WTC11 (cell line): ENCODE results near the gene ISL2. TPM values are rescaled to one million over a fixed set of nuclear protein-coding genes. Genes with fewer than 3 reads are reported as not detected.

Experiments used
- AR ChIP-seq: fragments of 250-450 bp; sonication (Bioruptor Pico); IDR thresholded peaks from 2 replicates; pipeline ENCODE4 v1.9.0; 2021; ENCODE audit warnings: mild to moderate bottlenecking
- ATF1 ChIP-seq: sonication (generic); formaldehyde crosslinking; IDR thresholded peaks from 2 replicates; pipeline ENCODE4 v1.8.1; 2023; ENCODE audit warnings: mild to moderate bottlenecking, moderate library complexity, missing genetic modification reagents
- CBFB ChIP-seq: sonication (generic); formaldehyde crosslinking; IDR thresholded peaks from 2 replicates; pipeline ENCODE4 v1.8.1; 2022; ENCODE audit warnings: mild to moderate bottlenecking, low read depth, missing genetic modification reagents
- CREB1 ChIP-seq: sonication (generic); formaldehyde crosslinking; IDR thresholded peaks from 2 replicates; pipeline ENCODE4 v1.8.0; 2023; ENCODE audit warnings: mild to moderate bottlenecking, missing genetic modification reagents
- E2F5 ChIP-seq: sonication (generic); formaldehyde crosslinking; IDR thresholded peaks from 2 replicates; pipeline ENCODE4 v1.8.1; 2022; ENCODE audit warnings: mild to moderate bottlenecking, moderate library complexity, missing genetic modification reagents
- ETV6 ChIP-seq: sonication (generic); formaldehyde crosslinking; IDR thresholded peaks from 2 replicates; pipeline ENCODE4 v1.8.1; 2022; ENCODE audit warnings: mild to moderate bottlenecking, missing genetic modification reagents
- FOXK1 ChIP-seq: sonication (generic); formaldehyde crosslinking; IDR thresholded peaks from 2 replicates; pipeline ENCODE4 v1.8.0; 2022; ENCODE audit warnings: mild to moderate bottlenecking, moderate library complexity, missing genetic modification reagents
- HMGA2 ChIP-seq: fragments of 250-450 bp; sonication (Bioruptor Pico); IDR thresholded peaks from 2 replicates; pipeline ENCODE4 v1.4.0; 2021; ENCODE audit warnings: mild to moderate bottlenecking, moderate library complexity
- HMGXB4 ChIP-seq: sonication (generic); formaldehyde crosslinking; IDR thresholded peaks from 2 replicates; pipeline ENCODE4 v1.8.1; 2023; ENCODE audit warnings: mild to moderate bottlenecking, moderate library complexity, missing genetic modification reagents
- MXD4 ChIP-seq: fragments of 250-450 bp; sonication (Bioruptor Pico); IDR thresholded peaks from 2 replicates; pipeline ENCODE4 v1.8.0; 2021; ENCODE audit warnings: mild to moderate bottlenecking, moderate library complexity, borderline replicate concordance
- MYBL2 ChIP-seq: sonication (generic); formaldehyde crosslinking; IDR thresholded peaks from 2 replicates; pipeline ENCODE4 v1.8.1; 2023; ENCODE audit warnings: mild to moderate bottlenecking, moderate library complexity, missing genetic modification reagents
- NFE2L1 ChIP-seq: sonication (generic); formaldehyde crosslinking; IDR thresholded peaks from 2 replicates; pipeline ENCODE4 v1.8.1; 2023; ENCODE audit warnings: missing genetic modification reagents
- NFYB ChIP-seq: sonication (generic); formaldehyde crosslinking; conservative IDR thresholded peaks from 2 replicates; pipeline ENCODE4 v1.8.0; 2022; ENCODE audit warnings: low read depth, missing genetic modification reagents
- NR2C2 ChIP-seq: sonication (generic); formaldehyde crosslinking; IDR thresholded peaks from 2 replicates; pipeline ENCODE4 v1.8.0; 2022; ENCODE audit warnings: mild to moderate bottlenecking, missing genetic modification reagents
- OVOL2 ChIP-seq: fragments of 250-450 bp; sonication (Bioruptor Pico); IDR thresholded peaks from 2 replicates; pipeline ENCODE4 v1.9.0; 2021; ENCODE audit warnings: mild to moderate bottlenecking, borderline replicate concordance
- RELA ChIP-seq: sonication (generic); formaldehyde crosslinking; IDR thresholded peaks from 2 replicates; pipeline ENCODE4 v1.8.1; 2022; ENCODE audit warnings: missing genetic modification reagents, mild to moderate bottlenecking, borderline replicate concordance
- SMAD3 ChIP-seq: sonication (generic); formaldehyde crosslinking; IDR thresholded peaks from 2 replicates; pipeline ENCODE4 v1.8.0; 2022; ENCODE audit warnings: missing genetic modification reagents, mild to moderate bottlenecking, borderline replicate concordance
- SMAD4 ChIP-seq: sonication (generic); formaldehyde crosslinking; IDR thresholded peaks from 2 replicates; pipeline ENCODE4 v1.8.0; 2022; ENCODE audit warnings: mild to moderate bottlenecking, missing genetic modification reagents
- USF1 ChIP-seq: sonication (generic); formaldehyde crosslinking; IDR thresholded peaks from 2 replicates; pipeline ENCODE4 v1.8.0; 2022; ENCODE audit warnings: mild to moderate bottlenecking, missing genetic modification reagents
- USF2 ChIP-seq: sonication (generic); formaldehyde crosslinking; IDR thresholded peaks from 2 replicates; pipeline ENCODE4 v1.8.1; 2023; ENCODE audit warnings: mild to moderate bottlenecking, missing genetic modification reagents, moderate library complexity
- ZBTB21 ChIP-seq: sonication (generic); formaldehyde crosslinking; IDR thresholded peaks from 2 replicates; pipeline ENCODE4 v1.8.1; 2023; ENCODE audit warnings: mild to moderate bottlenecking, missing genetic modification reagents, borderline replicate concordance
- ZBTB43 ChIP-seq: sonication (generic); formaldehyde crosslinking; IDR thresholded peaks from 2 replicates; pipeline ENCODE4 v1.8.1; 2023; ENCODE audit warnings: mild to moderate bottlenecking, missing genetic modification reagents
- ZMAT4 ChIP-seq: fragments of 250-450 bp; sonication (Bioruptor Pico); IDR thresholded peaks from 2 replicates; pipeline ENCODE4 v1.9.0; 2021; ENCODE audit warnings: mild to moderate bottlenecking
- ZNF121 ChIP-seq: sonication (generic); formaldehyde crosslinking; IDR thresholded peaks from 2 replicates; pipeline ENCODE4 v1.8.0; 2023; ENCODE audit warnings: missing genetic modification reagents
- ZNF263 ChIP-seq: sonication (generic); formaldehyde crosslinking; IDR thresholded peaks from 2 replicates; pipeline ENCODE4 v1.8.1; 2022; ENCODE audit warnings: low read depth, mild to moderate bottlenecking, moderate library complexity, missing genetic modification reagents
- ZNF512 ChIP-seq: sonication (generic); formaldehyde crosslinking; IDR thresholded peaks from 2 replicates; pipeline ENCODE4 v1.8.1; 2022; ENCODE audit warnings: missing genetic modification reagents, borderline replicate concordance
- total RNA-seq: library from RNA; stranded (reverse); gene quantifications from 3 replicates; pipeline ENCODE4 v1.2.3, GENCODE V29; 2021

The ISL2 gene
- total RNA-seq, 1 experiment from 2014 or later, result 0.24 TPM

GRCh38 chr15:76335307-76336253 is 993 bp upstream of the ISL2 start (continued):
- TF ChIP-seq USF2 (CRISPR knock-in tag) (no peak), FOXK1 (CRISPR knock-in tag) (peak; percentile 71; the same call in 1 of the 2 replicates), CREB1 (peak; percentile 85), NFE2L1 (CRISPR knock-in tag) (peak; percentile 89), MYBL2 (peak; percentile 84; the same call in 1 of the 2 replicates), ETV6 (CRISPR knock-in tag) (no peak), NFYB (CRISPR knock-in tag) (no peak; the same call in 1 of the 2 replicates), AR (no peak), E2F5 (CRISPR knock-in tag) (peak; percentile 41; the same call in 1 of the 2 replicates), ZNF263 (CRISPR knock-in tag) (0 out of 2 replicates have a peak, but pooled peaks have one; percentile 11), HMGA2 (CRISPR knock-in tag) (no peak), ZBTB21 (CRISPR knock-in tag) (no peak), SMAD4 (peak; percentile 58; the same call in 1 of the 2 replicates), NR2C2 (CRISPR knock-in tag) (no peak), CBFB (CRISPR knock-in tag) (peak; percentile 48; the same call in 1 of the 2 replicates), ATF1 (CRISPR knock-in tag) (no peak), SMAD3 (CRISPR knock-in tag) (peak; percentile 73; the same call in 1 of the 2 replicates), ZBTB43 (peak; percentile 81; the same call in 1 of the 2 replicates), ZNF512 (CRISPR knock-in tag) (no peak), ZMAT4 (CRISPR knock-in tag) (no peak), HMGXB4 (CRISPR knock-in tag) (peak; percentile 56; the same call in 1 of the 2 replicates), ZNF121 (CRISPR knock-in tag) (no peak), MXD4 (CRISPR knock-in tag) (no peak), RELA (CRISPR knock-in tag) (no peak), OVOL2 (no peak), USF1 (CRISPR knock-in tag) (peak; percentile 41; the same call in 1 of the 2 replicates)
